Lung (tissue), 12 donors: ENCODE results near the gene MED20. TPM values are rescaled to one million over a fixed set of nuclear protein-coding genes. Genes with fewer than 3 reads are reported as not detected.

Experiments
- ATAC-seq: fragments of 200-7000 bp; cut with Tn5 transposase; one replicate; pipeline ENCODE4 v1.9.1; 2020; ENCODE audit warnings: moderate number of reproducible peaks; ENCODE audit not compliant: insufficient read depth, low FRiP score
- DNase-seq, 3 donors: peaks; one replicate each; pipeline ENCODE4 v3.0.0-alpha.2; 2013 to 2017
- H3K27ac ChIP-seq, 2 donors: one replicate each; pipeline ENCODE4 v1.5.1; 2013; ENCODE audit warnings: mild to moderate bottlenecking in 2 of 2, moderate library complexity in 2 of 2, control low read depth in 1 of 2, inconsistent platforms in 1 of 2, low read depth in 1 of 2, low read length in 1 of 2
- H3K27me3 ChIP-seq, 3 donors: one replicate each; pipeline ENCODE4 v1.5.1; 2013; ENCODE audit warnings: low read length in 2 of 3; ENCODE audit not compliant: control insufficient read depth in 3 of 3, insufficient read depth in 3 of 3
- H3K36me3 ChIP-seq, 4 donors: one replicate each; pipeline ENCODE4 v1.5.1; 2013; ENCODE audit warnings: low read length in 4 of 4, mild to moderate bottlenecking in 1 of 4, moderate library complexity in 1 of 4; ENCODE audit not compliant: control insufficient read depth in 4 of 4, insufficient read depth in 4 of 4
- H3K4me1 ChIP-seq, 5 donors: one replicate each; pipeline ENCODE4 v1.5.1; 2013; ENCODE audit warnings: low read length in 5 of 5, mild to moderate bottlenecking in 2 of 5, moderate library complexity in 1 of 5; ENCODE audit not compliant: control insufficient read depth in 5 of 5, insufficient read depth in 5 of 5
- H3K4me3 ChIP-seq: one replicate; pipeline ENCODE4 v1.5.1; 2013; ENCODE audit warnings: mild to moderate bottlenecking, control low read depth, moderate library complexity
- H3K9ac ChIP-seq, 2 donors: one replicate each; pipeline ENCODE4 v1.5.1; 2013; ENCODE audit warnings: low read length in 2 of 2, control low read depth in 1 of 2; ENCODE audit not compliant: insufficient read depth in 1 of 2
- H3K9me3 ChIP-seq, 4 donors: one replicate each; pipeline ENCODE4 v1.5.1; 2013; ENCODE audit warnings: low read length in 3 of 4, mild to moderate bottlenecking in 1 of 4, moderate library complexity in 1 of 4; ENCODE audit not compliant: control insufficient read depth in 4 of 4, insufficient read depth in 3 of 4
- WGBS, 2 donors: extraction: QIAGEN DNeasy Blood & Tissue Kit; methylation state at CpG; one replicate each; pipeline ENCODE4 v1.1.7; 2013; 5-methylcytosine and 5-hydroxymethylcytosine counted together
- polyA plus RNA-seq, 2 donors: library from polyadenylated mRNA; stranded (reverse); fragments of 200-250 nt; gene quantifications; one replicate each; pipeline ENCODE4 v1.2.1, GENCODE V29; 2013
- total RNA-seq, 2 donors: library from RNA; depleted of rRNA in 1 of 2; stranded (reverse); fragments of >200 nt in 1 of 2; gene quantifications; one replicate each; pipeline ENCODE4 v1.2.1, GENCODE V29; 2014 to 2021
- TF ChIP-seq, protein P1 (sequence below): IDR thresholded peaks from 2 replicates; pipeline ENCODE4 v1.5.1; 2012; ENCODE audit warnings: mild to moderate bottlenecking; ENCODE audit errors: control extremely low read depth, extremely low read depth
- donor health status: control.
- donor health status: control.
- donor health status: Bipolar disorder and iron deficiency.
- donor health status: healthy.
- donor health status: DM: yes; HTN: yes; CAD: no.

Gene MED20
- total and polyA plus RNA-seq, 4 donors: 7.0 to 20.4 (median 15.2) TPM

GRCh38 chr6:41885930-41886329 lies 35.0 kb downstream of the MED20 start:
- no peak for DNase-seq
- no peak overlapping the region for H3K27ac ChIP-seq
- H3K4me3 ChIP-seq: no peak overlapping the region
- no peaks in the 10 kb centered on the region for H3K9me3 ChIP-seq
- H3K9ac ChIP-seq: no peak overlapping the region
- no peaks in the 10 kb centered on the region for H3K4me1 ChIP-seq
- ATAC-seq: no peak
- WGBS, 2 donors: 74 to 80% methylated on average over 1 of the region's 1 CpG
- TF ChIP-seq, protein P1, sequence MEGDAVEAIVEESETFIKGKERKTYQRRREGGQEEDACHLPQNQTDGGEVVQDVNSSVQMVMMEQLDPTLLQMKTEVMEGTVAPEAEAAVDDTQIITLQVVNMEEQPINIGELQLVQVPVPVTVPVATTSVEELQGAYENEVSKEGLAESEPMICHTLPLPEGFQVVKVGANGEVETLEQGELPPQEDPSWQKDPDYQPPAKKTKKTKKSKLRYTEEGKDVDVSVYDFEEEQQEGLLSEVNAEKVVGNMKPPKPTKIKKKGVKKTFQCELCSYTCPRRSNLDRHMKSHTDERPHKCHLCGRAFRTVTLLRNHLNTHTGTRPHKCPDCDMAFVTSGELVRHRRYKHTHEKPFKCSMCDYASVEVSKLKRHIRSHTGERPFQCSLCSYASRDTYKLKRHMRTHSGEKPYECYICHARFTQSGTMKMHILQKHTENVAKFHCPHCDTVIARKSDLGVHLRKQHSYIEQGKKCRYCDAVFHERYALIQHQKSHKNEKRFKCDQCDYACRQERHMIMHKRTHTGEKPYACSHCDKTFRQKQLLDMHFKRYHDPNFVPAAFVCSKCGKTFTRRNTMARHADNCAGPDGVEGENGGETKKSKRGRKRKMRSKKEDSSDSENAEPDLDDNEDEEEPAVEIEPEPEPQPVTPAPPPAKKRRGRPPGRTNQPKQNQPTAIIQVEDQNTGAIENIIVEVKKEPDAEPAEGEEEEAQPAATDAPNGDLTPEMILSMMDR: no peak
- H3K36me3 ChIP-seq: no peaks in the 10 kb centered on the region
- no peaks in the 10 kb centered on the region for H3K27me3 ChIP-seq

- no peak overlapping the region for H3K27ac ChIP-seq
- no peaks in the 10 kb centered on the region for H3K36me3 ChIP-seq
- 72 to 87% methylated on average over 5 of the region's 5 CpGs for WGBS, 2 donors
- TF ChIP-seq, protein P1: no peak
- no peak overlapping the region for H3K4me3 ChIP-seq
- H3K27me3 ChIP-seq: no peaks in the 10 kb centered on the region
- no peak for ATAC-seq
- no peak overlapping the region for H3K9ac ChIP-seq
- H3K4me1 ChIP-seq: no peaks in the 10 kb centered on the region
- no peaks in the 10 kb centered on the region for H3K9me3 ChIP-seq
- DNase-seq: peak in 1 of 3 donors; percentile 8
Observed at GRCh38 chr6:41884957-41885356, 36.0 kb downstream of the MED20 start.

GRCh38 chr6:41881506-41881905 lies 39.4 kb downstream of the MED20 start:
- WGBS, 2 donors: 82 to 91% methylated on average over 1 of the region's 1 CpG

DNA sequence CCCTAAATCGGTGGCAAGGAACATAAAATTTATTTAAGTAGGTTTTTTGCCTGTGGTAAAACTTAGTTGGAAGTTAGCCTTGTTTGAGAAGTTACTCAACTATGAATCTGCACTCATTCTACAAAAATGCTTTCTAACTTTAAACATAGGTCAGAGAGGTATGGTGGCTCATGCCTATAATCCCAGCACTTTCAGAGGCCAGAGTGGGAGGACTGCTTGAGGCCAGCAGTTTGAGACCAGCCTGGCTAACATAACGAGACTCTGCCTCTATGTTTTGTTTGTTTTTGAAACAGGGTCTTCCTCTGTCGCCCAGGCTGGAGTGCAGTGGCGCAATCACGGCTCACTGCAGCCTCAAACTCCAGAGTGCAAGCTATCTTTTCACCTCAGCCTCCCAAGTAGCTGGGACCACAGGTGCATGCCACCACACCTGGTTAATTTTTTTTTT lies 42.0 kb downstream of the MED20 start:
- no peak for ATAC-seq
- TF ChIP-seq, protein P1: no peak
- H3K4me3 ChIP-seq: no peak overlapping the region
- H3K9me3 ChIP-seq: no peaks in the 10 kb centered on the region
- H3K4me1 ChIP-seq: no peaks in the 10 kb centered on the region
- no peak for DNase-seq
- 68 to 77% methylated on average over 5 of the region's 5 CpGs for WGBS, 2 donors
- H3K27me3 ChIP-seq: no peaks in the 10 kb centered on the region
- H3K27ac ChIP-seq: no peak overlapping the region
- no peak overlapping the region for H3K9ac ChIP-seq
- no peaks in the 10 kb centered on the region for H3K36me3 ChIP-seq

More at GRCh38 chr6:41881506-41881905, 39.4 kb downstream of the MED20 start:
- Histone ChIP-seq H3K4me3 (no peak overlapping the region), H3K9ac (no peak overlapping the region), H3K4me1 (no peaks in the 10 kb centered on the region), H3K27me3 (no peaks in the 10 kb centered on the region), H3K36me3 (no peaks in the 10 kb centered on the region), H3K9me3 (no peaks in the 10 kb centered on the region), H3K27ac (no peak overlapping the region)
- ATAC-seq (no peak), DNase-seq (no peak)
- TF ChIP-seq, protein P1: no peak
